Amygdala (tissue), 56 donors: ENCODE measurements around the gene FNDC3B.

Experiments
- DNase-seq, 56 donors: peaks; one replicate each; lab custom pipeline; 2025; lab: John Stamatoyannopoulos, UW

FNDC3B gene

GRCh38 chr3:172051310-172051956 lies 12.1 kb downstream of the FNDC3B start:
- DNase-seq: no peak

- no peak for DNase-seq
Observed at GRCh38 chr3:172051957-172052354, 12.6 kb downstream of the FNDC3B start.

- DNase-seq: no peak
Observed at GRCh38 chr3:172052405-172052804, 13.0 kb downstream of the FNDC3B start.

- no peak for DNase-seq
Observed at GRCh38 chr3:172054115-172054764, 14.9 kb downstream of the FNDC3B start.

- no peak for DNase-seq
Observed at GRCh38 chr3:172056416-172056815, 17.0 kb downstream of the FNDC3B start.

GRCh38 chr3:172057059-172057458 lies 17.7 kb downstream of the FNDC3B start:
- DNase-seq: no peak

- no peak for DNase-seq
Observed at GRCh38 chr3:172057624-172058327, 18.4 kb downstream of the FNDC3B start.

- DNase-seq: no peak
Observed at GRCh38 chr3:172059532-172059931, 20.2 kb downstream of the FNDC3B start.

GRCh38 chr3:172060234-172060633 lies 20.9 kb downstream of the FNDC3B start:
- no peak for DNase-seq

- peak in 1 of 56 donors; percentile 5 for DNase-seq
Observed at GRCh38 chr3:172061724-172062184, 22.4 kb downstream of the FNDC3B start.

- no peak for DNase-seq
Observed at GRCh38 chr3:172062761-172063160, 23.4 kb downstream of the FNDC3B start.

- no peak for DNase-seq
Observed at GRCh38 chr3:172063456-172064432, 24.4 kb downstream of the FNDC3B start.

- DNase-seq: peak in 1 of 56 donors; percentile 5
Observed at GRCh38 chr3:172065527-172065926, 26.1 kb downstream of the FNDC3B start.

- DNase-seq: no peak
Observed at GRCh38 chr3:172065967-172066762, 26.8 kb downstream of the FNDC3B start.

GRCh38 chr3:172066880-172067796 lies 27.8 kb downstream of the FNDC3B start:
- DNase-seq: no peak

GRCh38 chr3:172067837-172068440 lies 28.6 kb downstream of the FNDC3B start:
- DNase-seq: no peak

GRCh38 chr3:172068977-172069376 lies 29.6 kb downstream of the FNDC3B start:
- no peak for DNase-seq

- no peak for DNase-seq
Observed at GRCh38 chr3:172069478-172069877, 30.1 kb downstream of the FNDC3B start.
